NCI-H446 (cell line): ENCODE data around the gene RHD.
A peak's percentile ranks its signal among the peaks of the same experiment; 100 is the strongest.
"Not testable (repeated sequence)": the region's sequence is repeated elsewhere in the genome, so short reads cannot be mapped to it uniquely, and the experiment has no call there.

Experiments
- DNase-seq, 2 experiments: peaks; one replicate each; lab custom pipeline; 2025; lab: John Stamatoyannopoulos, UW

RHD gene

DNA sequence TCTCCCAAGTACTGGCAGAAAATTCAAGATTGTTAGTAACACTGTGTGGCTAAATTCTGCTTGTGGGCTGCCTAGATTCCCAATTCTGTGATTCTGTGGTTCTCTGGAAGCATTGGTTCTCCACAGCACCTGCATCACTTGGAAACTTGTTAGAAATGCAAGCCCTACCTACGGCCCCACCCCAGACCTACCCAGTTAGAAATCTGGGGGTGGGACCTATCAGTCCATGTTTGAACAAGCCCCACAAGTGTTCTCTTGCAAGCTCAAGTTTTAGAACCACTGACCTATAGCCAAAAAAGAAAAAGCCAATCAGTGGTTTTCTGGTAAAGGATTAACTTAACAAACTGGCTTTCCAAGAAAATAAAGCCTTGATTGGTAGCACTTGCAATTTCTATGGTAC lies 35.9 kb downstream of the RHD start:
- not testable (repeated sequence) for DNase-seq

DNA sequence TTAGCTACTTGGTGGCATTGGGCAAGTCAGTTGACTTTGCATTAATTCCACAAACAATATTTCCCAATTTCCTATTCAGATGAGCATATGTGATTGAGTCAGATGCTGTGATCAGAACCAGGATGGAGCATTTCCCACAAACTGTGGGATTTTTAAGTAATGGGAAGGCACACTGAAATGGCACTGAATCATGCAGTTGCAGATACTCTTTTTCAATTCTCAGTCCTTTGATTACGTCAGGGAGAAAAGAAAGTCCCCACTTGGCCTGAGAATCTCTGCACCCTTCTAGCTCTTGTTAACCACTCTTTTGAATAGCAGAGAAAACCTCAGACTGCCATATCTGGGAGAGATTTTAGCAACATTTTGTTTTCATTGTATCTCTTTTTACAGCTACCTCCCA lies 36.8 kb downstream of the RHD start:
- DNase-seq = not testable (repeated sequence)

DNA sequence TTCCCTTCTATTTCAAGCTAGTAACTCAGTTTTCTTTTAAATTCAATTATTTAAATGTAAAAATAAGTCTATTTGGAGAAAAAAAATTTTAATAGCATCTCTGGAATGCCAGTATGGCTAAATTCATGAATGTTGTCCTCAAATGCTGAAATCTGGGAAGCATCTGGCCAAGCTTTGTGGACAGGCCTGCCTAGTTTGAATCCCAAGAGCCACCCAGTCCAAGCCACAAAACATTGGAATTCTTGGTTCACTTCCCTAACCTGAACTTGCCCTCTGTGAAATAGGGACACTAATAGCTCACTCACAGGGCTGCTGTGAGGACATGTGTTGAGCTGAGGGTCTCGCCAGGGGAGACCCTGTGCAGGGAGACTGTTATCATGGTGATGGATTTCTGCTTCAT lies 37.2 kb downstream of the RHD start:
- not testable (repeated sequence) for DNase-seq

DNA sequence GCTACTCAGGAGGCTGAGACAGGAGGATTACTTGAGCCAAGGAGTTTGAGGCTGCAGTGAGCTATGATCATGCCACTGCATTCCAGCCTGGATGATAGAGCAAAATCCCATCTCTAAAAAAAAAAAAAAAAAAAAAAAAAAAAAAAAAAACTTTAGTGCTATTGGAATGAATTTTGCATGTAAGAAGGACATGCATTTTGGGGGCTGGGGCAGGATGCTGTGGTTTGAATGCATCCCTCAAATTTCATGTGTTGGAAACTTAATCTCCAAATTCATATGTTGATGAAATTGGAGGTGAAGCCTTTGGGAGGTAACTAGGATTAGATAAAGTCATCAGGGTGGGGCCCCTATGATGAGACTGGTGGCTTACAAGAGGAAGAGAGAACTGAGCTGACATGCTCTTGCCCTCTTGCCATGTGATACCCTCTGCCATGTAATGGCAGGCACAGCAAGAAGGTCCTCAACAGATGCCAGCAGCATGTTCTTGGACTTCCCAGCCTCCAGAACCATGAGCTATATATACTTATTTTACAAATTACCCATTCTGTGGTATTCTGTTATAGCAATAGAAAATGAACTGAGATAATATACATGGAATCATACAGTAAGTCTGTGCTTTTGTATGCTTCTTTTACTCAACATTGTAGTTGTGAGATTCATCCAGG lies 40.6 kb downstream of the RHD start:
- not testable (repeated sequence) for DNase-seq

DNA sequence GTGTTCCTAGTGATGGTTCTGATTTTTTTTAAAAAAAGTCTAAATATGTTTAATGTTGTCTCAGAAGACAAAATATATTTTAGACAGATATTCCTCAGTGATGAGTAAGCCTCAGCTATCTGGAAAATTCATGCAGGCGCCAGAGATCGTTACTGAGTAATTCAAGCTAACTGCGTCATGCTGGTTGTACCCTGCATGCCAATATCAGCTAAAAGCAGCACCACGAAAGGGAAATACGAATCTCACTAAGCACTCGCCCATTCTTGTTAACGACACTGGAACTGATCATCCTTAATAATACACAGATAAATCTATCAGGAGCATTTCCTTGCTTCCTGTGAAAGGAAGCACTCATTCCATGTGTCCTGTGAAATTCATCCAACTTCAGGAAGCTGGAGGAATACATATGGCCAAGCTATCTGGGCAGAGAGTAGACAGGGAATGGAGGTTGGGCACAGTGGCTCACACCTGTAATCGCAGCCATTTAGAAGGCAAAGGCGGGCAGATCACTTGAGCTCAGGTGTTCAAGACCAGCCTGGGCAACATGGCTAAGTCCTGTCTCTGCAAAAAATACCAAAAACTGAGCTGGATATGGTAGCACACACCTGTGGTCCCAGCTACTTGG lies 48.1 kb downstream of the RHD start:
- DNase-seq = not testable (repeated sequence)

DNA sequence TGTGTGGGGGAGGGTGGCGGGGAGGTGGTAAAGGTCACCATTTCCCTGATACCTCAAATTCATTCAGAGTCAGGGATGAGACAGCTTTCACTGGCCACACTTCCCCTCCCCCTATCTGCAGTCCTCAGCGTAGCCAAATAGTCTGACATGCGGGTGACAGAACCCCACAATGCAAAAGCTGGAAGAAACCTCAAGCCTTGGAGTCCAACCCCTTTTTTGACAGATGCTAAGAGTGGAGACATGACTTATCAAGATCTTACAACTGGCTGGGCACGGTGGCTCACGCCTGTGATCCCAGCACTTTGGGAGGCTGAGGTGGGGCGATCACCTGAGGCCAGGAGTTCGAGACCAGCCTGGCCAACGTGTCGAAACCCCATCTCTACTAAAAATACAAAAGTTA lies 49.8 kb downstream of the RHD start:
- not testable (repeated sequence) for DNase-seq

DNA sequence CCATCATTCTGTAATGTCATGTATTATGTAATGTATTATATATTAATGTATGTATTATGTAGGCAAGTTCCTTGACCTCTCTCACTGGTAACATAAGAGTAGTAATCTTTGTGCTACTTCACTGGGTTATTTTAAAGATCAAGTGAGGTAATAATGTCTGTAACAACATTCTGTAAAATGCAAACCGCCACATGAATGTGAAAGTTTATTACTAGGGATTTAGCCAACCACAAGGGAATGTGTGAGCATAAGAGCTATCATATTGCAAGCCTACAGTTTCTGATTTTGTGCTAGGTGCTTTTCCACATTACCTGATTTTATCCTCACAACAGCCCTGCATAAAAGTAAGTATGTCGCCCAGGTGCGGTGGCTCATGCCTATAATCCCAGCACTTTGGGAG lies 52.1 kb downstream of the RHD start:
- DNase-seq = not testable (repeated sequence)

DNA sequence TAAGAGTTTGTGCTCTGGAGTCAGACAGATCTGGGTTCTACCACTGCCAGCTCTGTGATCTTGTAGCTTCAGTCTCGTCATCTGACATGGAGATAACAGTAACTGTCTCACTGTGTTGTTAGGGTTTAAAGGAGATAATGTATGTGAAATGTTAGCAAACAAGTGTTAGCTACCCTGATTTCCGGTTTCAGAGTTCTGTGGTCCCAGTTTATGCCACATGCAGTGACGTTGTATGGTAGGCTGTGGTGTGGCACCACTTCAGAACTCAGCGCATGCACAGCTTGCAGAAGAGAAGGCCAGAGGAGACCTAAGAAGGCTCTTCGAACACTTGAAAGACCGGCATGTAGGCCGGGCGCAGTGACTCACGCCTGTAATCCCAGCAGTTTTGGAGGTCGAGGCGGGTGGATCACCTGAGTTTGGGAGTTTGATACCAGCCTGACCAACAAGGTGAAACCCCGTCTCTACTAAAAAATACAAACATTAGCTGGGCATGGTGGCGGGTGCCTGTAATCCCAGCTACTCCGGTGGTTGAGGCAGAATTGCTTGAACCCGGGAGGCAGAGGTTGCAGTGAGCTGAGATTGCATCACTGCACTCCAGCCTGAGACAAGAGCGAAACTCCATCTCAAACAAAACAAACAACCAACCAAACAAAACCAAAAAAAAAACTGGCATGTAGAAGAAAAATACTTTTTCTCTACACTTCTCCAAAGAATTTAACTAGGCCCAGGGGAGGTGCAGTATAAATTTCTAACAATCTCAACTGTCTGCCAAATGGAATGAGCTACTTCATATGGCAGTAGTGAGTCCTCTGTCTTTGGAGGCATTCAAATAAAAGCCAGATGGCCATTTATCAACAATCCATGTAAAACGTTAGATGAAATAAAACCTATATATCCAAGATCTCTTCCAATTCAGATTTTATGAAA lies 55.8 kb downstream of the RHD start:
- DNase-seq = not testable (repeated sequence)

DNA sequence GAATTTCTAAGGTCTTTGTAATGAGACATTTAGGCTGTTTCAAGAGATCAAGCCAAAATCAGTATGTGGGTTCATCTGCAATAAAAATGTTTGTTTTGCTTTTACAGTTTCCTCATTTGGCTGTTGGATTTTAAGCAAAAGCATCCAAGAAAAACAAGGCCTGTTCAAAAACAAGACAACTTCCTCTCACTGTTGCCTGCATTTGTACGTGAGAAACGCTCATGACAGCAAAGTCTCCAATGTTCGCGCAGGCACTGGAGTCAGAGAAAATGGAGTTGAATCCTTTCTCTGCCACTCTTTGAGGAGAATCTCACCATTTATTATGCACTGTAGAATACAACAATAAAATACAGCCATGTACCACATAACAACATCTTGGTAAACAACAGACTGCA lies 56.5 kb downstream of the RHD start:
- DNase-seq = not testable (repeated sequence)

DNA sequence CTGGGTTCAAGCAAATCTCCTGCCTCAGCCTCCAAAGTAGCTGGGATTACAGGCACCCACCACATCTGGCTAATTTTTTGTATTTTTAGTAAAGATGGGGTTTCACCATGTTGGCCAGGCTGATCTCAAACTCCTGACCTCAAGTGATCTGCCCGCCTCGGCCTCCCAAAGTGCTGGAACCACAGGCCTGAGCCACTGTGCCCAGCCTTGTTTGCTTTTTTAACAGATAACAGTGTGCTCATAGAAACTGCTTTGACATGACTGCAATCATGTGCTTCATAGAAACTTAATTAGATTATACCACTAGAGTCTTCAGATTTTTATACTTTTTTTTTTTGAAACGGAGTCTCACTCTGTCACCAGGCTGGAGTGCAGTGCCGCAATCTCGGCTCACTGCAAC lies 57.0 kb downstream of the RHD start:
- DNase-seq = not testable (repeated sequence)

DNA sequence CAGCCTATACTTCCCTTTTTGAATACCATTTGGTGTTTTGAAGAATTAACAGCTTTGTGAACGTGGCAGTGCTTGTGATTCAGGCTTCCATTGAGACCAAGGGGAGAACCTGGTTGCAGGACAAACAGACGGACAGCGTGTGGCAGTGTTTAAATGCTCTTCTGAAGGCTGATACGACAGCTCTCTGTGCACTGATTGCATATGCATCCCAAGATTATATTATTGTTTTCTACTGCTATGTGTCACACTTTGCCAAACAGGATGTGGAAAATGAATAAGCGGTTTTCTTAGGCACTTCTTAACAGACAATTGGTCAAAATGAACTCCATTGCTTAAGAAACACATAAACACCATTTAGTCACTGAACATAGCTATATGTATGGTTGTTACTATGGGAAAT lies 57.6 kb downstream of the RHD start:
- not testable (repeated sequence) for DNase-seq

DNA sequence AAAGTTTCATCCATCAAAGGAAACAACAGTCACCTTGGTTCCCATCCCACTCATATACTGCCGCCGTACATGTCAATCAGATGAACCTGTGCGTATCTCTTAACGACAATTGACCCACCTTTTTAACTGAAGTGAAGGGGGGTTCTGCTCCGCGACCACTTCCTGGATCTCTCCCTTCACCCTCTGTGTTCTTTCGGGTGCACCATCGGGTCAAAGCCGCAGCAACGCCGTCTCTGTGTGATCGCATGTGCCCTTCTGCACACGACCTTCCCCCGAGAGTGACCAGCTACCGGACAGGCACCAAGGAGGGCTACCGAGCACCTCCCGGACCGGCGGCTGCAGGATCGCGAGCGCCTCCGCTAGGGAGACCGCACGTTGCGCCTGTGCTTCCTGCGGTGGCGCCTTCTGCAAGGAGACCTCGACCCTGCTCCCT lies 64.6 kb downstream of the RHD start:
- DNase-seq = not testable (repeated sequence)

DNA sequence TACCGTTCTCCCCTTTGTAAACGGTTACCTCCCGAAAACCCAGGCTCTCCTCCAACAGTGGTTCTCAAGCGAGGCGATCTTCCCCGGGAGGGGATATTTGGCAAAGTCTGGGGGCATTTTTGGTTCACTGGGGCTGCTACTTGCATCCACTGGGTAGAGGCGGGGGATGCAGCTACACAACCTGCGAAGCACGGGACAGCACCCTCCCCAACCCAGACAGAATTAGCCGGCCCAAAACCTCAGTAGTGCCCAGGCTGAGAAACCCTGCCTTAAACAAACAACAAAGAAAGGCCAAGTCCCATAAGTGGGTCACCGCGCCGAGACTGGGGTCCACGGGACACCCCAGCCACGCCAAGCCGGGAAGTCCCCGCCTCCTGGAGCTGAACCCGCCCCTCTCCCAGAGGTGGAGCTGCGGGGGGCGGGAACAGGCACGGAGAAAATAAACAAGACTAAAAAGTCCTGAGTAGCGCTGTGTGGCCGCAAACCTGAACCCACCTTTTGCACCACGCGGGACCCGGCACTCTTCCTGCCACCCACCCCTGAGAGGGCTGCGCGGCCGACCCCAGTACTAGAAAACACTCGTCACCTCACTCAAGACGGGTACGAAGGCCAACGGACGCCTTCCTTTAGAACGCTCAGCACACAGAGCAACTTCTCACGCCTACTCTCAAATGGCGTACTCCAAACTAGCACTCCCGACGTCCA lies 65.3 kb downstream of the RHD start:
- not testable (repeated sequence) for DNase-seq

DNA sequence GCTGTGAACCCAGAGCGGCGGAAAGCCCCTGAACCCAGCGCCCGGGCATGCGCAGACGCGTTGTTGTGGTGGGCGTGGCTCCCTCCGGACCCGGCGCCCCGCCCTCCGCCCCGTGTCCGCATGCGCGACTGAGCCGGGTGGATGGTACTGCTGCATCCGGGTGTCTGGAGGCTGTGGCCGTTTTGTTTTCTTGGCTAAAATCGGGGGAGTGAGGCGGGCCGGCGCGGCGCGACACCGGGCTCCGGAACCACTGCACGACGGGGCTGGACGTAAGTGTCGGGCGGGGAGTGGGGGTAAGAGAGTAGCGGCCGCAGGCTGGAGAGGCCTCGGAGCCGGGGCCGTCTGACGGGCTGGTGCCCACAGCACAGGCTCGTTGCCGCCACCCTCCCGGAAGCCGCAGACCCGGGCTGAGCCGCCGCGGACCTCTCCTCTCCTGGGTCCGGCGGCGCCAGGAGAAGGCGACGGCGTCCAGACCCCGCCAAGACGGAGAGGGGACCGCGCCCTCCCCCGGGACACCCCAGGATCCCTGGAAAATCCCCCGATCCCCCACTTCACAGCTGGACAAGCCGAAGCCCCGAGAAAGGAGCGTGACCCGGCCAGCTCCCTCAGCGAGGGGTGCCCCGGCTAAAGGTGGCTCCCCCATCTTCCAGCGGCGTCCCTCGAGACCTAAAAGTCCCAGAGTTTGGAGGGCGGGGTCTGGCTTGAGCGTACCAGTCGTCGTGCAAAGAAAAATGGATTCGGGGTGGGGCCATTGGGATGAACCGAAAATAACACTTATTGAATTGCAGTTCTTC lies 66.1 kb downstream of the RHD start, which contains the start of gene TMEM50A:
Gene TMEM50A (plus strand): TSS at position 147 of the 794 bp plus-strand sequence. CDS start 2,153 bp downstream, outside the sequence.
- peak; percentile 84 to 88 for DNase-seq

DNA sequence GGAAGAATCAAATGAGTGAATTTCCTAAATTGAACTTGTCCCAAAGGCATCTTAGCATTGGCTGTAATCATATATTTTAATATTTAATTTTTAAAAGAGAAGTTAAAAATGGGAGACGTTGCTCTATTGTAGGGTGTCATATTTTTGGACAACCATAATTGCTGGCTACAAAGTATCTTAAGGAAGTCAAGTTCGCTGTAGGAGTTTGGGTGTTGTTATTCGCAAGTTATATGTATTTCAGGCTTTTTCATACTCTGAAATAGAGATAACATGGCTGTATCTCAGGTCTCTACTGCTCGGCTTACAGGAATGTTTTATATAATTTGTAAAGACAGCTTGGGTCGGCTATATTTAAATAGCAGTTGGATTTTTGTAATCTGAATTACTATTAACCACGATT lies 66.7 kb downstream of the RHD start:
- DNase-seq = no peak

DNA sequence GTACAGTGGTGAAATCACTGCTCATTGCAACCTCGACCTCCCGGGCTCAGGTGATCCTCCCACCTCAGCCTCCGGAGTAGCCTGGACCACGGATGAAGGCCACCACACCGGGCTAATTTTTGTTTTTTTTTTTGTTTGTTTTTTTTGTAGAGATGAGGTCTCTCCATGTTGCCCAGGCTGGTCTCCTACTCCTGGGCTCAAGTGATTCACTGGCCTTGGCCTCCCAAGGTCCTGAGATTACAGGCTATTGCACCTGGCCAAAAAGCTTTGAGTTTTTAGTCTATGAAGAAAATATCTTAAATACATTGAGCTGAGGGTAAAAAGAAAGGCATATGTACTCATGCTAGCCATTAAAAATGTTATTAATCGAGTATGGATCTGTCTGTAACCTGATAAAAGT lies 69.4 kb downstream of the RHD start:
- DNase-seq = no peak

DNA sequence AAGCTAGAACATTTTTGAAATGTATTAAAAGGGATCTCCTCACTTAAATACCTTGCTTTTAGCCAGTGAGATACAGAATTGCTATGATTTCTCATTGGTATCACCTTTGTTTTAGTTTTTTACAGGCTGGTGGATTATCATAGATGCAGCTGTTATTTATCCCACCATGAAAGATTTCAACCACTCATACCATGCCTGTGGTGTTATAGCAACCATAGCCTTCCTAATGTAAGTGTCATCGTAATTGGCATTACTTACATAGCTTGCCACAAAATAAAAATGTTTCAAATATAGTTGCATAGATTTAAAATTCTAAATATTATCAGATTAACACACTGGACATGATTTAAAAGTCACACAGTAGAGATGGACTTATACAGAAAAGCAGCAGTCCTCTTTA lies 70.5 kb downstream of the RHD start:
- DNase-seq = no peak

DNA sequence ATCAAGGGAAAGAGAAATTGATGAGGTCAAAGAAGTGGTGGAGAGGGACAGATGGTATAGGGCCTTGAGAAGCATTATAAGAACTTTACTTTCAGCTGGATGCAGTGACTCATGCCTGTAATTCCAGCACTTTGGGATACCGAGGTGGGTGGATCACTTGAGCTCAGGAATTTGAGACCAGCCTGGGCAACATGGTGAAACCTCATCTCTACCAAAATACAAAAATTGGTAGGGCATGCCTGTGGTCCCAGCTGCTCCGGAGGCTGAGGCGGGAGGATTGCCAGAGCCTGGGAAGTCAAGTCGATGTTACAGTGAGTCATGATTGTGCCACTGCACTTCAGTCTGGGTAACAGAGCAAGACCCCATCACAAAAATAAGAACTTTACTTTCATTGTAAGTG lies 71.6 kb downstream of the RHD start:
- DNase-seq = peak in 1 of 2 experiments; percentile 31

DNA sequence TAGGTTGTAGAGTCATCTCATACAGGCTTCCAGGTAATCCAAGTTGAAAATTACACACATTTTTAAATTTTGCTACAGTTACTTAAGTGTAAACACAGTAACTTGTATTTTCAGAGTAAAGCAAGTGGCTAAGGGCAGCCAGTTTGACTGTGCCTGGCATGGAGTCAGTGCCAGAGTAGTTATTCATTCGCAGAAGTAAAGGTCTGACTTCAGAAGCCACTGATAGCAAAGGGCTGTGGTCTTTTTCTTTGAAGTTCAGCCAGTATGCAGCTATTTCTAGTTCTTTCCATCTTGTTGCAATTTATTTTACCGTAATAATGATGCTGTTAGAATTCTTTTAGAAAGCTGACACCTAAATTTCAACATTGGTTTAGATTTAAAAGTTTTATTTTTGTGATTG lies 75.2 kb downstream of the RHD start:
- DNase-seq = no peak

DNA sequence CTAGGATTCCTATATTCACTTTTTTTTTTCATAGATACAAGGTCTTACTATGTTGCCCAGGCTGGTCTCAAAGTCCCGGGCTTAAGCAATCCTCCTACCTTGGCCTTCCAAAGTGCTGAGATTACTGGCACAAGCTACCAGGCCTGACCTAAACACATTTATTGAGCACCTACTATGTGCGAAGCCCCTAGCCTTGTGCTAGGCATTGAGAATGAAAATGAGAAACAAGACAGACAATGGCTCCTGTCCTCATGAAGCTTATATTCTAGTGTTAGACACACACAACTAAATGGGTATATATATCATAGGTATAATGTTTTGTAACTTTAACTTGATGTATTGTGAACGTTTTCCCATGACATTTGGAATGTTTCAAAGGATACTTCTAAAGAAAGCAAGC lies 77.3 kb downstream of the RHD start:
- DNase-seq = no peak

DNA sequence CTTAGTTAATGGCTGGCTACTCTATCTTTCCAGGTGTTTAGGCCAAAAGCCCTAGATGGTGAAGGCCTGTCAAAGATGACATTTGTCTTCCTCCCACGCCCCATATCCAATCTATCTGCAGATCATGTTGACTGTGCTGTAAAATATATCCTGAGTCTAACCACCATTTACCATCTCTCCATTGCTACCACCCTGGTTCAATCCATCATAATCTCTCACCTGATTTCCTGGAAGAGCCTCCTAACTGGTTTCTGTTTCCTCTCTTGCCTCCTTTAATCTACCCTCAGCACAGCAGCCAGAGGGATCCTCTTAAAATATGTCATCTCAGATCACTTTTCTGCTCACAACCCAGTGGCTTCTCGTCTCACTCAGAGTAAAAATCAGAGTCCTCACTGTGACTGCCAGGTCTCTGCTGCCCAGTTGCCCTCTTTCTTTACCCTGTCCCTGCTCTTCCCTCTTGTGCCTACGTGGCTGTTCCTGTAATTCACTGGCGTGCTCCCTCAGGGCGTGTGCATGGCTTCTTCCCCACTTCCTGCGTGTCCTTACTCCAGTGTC lies 83.6 kb downstream of the RHD start:
- no peak for DNase-seq
